HT-29 (cell line): ENCODE data around the gene POFUT2. TPM values are rescaled to one million over a fixed set of nuclear protein-coding genes. Genes with fewer than 3 reads are reported as not detected.

Experiments
- DNase-seq: peaks from one replicate; pipeline ENCODE4 v3.0.0-alpha.2; 2015; ENCODE audit warnings: low spot score
- total RNA-seq: library from RNA; depleted of rRNA; stranded (reverse); fragments of >200 nt; shearing (Covaris generic); gene quantifications from 2 replicates; pipeline ENCODE4 v1.2.3, GENCODE V29; 2014

Gene POFUT2
- total RNA-seq, 1 experiment from 2014 or later, result 19.3 TPM

DNA sequence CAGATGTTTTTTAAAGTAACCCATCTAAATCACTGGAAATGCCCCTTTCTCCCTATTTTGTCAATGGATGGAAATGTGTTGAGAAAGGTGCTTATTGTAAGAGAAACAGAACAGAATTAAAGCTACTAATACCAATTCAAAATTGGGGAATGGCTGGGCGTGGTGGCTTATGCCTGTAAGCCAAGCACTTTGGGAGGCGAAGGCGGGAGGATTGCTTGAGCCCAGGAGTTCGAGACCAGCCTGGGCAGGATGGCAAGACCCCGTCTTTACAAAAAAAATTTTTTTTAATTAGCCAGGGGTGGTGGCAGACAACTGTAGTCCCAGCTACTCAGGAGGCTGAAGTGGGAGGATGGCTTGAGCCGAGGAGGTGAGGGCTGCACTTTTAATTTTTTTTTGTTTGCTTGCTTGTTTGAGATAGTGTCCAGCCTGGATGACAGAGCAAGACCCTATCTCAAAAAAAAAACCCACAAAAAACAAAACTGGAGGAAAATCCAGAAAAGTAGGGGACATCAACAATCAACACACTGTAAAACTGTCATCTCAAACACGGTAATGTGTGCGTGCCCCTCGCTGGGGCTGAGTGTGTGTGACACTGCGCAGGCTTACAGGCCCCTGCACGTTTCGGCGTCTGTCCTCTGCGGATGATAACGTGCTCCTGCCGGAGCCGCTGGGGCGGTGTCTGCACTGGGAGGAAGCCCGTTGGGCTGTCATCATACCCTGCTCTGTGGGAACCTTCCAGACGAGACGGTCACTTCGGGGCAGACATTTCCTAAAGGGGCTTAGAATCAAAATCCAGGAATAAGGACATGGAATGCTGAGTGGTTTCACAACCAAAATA, 11.6 kb upstream of the POFUT2 start:
- no peak for DNase-seq

- DNase-seq, result no peak
Measured at GRCh38 chr21:45297869-45298268, 10.2 kb upstream of the POFUT2 start.

DNA sequence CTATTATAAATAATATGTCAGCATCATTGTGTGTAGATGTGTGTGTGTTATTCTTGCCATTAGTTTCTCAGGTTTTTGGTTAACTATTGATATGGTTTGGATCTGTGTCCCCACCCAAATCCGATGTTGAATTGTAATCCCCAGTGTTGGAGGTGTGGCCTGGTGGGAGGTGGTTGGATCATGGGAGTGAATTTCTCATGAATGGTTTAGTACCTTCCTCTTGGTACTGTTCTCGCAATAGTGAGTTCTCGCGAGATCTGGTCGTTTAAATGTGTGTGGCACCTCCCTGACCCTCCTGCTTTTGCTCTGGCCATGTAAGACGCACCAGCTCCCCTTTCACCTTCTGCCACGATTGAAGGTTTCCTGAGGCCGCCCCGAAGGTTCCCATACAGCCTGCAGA, 9.6 kb upstream of the POFUT2 start:
- no peak for DNase-seq

GRCh38 chr21:45296638-45297037, 8.9 kb upstream of the POFUT2 start:
- DNase-seq, result no peak

GRCh38 chr21:45295576-45296365, 8.1 kb upstream of the POFUT2 start:
- no peak for DNase-seq

- no peak for DNase-seq
Measured at GRCh38 chr21:45294509-45295291, 7.0 kb upstream of the POFUT2 start.

DNA sequence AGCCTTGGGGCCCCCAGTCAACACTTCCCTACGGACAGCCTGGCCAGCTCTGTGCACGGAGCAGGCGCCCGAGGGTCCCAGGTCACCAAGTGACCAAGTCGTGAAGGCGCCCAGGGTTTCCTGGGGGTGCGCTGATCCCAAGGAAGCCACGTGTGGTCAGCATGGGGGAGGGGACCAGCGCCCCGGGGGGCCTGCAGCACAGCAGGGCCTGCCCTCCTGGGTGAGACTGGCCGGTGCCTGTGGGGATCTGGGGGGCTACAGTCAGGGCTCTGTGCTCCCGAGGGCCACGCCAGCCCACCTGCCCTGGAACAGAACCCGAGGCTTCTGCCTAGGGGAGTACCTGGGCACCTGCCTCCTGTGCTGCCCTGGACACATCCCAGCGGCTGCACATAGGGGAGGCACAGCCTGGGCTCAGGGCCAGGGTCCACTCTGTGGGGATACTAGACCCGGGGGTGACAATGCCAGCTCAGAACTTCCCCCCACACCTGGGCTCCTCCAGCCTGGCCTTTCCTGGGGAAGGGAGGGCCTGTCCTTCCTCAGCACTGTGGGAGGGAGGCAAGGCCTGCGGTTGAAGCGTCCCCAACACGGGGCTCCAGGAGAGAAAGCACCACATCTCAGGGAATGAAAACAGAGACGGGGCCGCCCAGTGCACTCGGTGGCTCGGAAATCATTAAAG, 6.2 kb upstream of the POFUT2 start:
- DNase-seq, result no peak

GRCh38 chr21:45293220-45293725, 5.6 kb upstream of the POFUT2 start:
- no peak for DNase-seq

GRCh38 chr21:45292399-45293219, 4.9 kb upstream of the POFUT2 start:
- DNase-seq, result peak; percentile 76

DNA sequence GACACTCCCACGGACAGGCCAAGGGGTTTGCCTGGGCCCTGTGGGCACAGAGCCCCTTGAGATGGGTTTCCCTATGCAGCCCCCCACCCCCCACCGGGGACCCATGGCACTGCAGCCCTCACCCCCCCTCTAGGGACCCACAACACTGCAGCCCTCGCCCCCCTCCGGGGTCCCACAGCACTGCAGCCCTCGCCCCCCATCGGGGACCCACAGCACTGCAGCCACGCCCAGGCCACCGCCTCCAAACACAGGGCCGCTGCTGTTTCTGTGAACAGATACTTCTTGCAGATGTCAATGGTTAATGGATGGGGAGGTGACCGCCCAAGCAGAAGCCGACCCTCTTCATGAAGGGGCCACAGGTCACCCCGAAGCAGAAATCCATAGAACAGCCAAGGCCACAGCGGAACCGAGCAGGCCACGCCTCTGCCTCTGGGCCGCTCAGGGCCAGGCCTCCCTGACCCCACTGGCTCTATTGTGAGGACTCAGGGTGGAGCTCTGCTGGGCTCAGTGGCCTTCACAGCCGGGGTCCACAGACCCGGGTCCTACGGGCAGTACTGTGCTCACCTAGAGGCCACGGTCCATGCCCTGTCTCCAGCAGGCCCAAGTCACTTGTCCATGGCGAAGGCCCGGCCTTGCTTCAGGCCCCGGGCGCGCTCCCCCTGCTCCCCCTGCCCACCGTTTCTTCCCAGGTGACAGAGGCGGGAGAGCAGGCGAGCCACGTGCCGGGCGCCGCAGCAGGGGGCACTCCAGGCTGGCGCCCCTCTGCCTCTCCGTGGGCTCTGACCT, 4.1 kb upstream of the POFUT2 start:
- DNase-seq, result no peak

- no peak for DNase-seq
Measured at GRCh38 chr21:45290948-45291612, 3.4 kb upstream of the POFUT2 start.

GRCh38 chr21:45289655-45290515, 2.2 kb upstream of the POFUT2 start:
- DNase-seq, result no peak

- no peak for DNase-seq
Measured at GRCh38 chr21:45289134-45289533, 1.4 kb upstream of the POFUT2 start.

DNA sequence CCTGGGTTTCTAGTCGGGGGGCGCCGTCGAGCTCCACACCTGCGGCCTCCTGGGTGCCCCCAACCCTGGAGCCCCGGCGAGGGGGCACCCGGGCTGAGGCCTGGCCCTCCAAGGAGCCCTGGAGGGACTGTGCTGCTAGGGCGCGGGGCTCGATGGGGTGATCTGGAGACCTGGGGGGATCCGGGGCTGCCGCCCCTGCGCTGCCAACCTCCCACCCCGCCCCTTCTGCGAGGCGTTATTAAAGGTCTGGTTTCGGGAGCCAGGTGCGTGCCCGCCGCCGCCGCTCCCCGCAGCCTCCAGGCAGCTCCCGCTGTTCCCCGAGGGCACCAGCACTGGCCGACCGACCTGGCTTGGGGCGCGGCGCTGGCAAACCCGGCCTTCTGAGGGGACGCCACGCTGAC, 746 bp upstream of the POFUT2 start:
- no peak for DNase-seq

- DNase-seq, result no peak
Measured at GRCh38 chr21:45286671-45287437, 841 bp downstream of the POFUT2 start.

GRCh38 chr21:45285266-45285931, 2.3 kb downstream of the POFUT2 start:
- DNase-seq, result no peak

- no peak for DNase-seq
Measured at GRCh38 chr21:45284456-45284741, 3.3 kb downstream of the POFUT2 start.
